ENCODE data around the gene CCDC60.

DNA sequence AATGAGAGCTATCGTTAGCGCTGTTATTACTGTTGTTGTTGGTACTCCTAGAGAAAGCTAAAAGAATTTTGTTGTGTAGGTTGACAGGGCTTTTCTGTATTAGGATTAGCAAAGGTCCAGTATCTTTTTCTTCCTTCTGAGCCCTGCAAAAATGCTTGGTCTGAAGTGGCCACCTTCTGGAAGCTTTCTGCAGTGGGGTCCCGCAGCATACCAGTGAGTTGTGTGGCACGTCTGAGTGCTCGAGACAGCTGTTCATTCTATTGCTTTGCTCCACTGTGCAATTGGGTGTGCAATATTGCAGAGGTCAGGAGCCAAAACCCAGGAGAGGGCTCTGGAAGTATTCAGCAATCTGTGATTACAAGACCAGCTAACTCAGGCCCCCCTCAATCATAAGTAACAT lies 57.1 kb downstream of the CCDC60 start:
- TF ChIP-seq, protein P1, sequence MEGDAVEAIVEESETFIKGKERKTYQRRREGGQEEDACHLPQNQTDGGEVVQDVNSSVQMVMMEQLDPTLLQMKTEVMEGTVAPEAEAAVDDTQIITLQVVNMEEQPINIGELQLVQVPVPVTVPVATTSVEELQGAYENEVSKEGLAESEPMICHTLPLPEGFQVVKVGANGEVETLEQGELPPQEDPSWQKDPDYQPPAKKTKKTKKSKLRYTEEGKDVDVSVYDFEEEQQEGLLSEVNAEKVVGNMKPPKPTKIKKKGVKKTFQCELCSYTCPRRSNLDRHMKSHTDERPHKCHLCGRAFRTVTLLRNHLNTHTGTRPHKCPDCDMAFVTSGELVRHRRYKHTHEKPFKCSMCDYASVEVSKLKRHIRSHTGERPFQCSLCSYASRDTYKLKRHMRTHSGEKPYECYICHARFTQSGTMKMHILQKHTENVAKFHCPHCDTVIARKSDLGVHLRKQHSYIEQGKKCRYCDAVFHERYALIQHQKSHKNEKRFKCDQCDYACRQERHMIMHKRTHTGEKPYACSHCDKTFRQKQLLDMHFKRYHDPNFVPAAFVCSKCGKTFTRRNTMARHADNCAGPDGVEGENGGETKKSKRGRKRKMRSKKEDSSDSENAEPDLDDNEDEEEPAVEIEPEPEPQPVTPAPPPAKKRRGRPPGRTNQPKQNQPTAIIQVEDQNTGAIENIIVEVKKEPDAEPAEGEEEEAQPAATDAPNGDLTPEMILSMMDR (IDR thresholded peaks at IDR 0.05 in 4 of 5, conservative IDR thresholded peaks at IDR 0.05 in 1 of 5): no peak
- TF ChIP-seq POLR2A (IDR thresholded peaks at IDR 0.05): no peak

All from gastrocnemius medialis (tissue), 4 donors.